Prostate gland (tissue), 2 donors: ENCODE results near the gene LIMS2.

Experiments used
- POLR2A ChIP-seq: fragments of 450-650 bp; IDR thresholded peaks from one replicate; pipeline ENCODE4 v1.6.1; 2016; ENCODE audit warnings: antibody characterized with exemption, mild to moderate bottlenecking
- TF ChIP-seq, protein P1 (sequence below), 4 experiments: fragments of 200-600 bp in 2 of 4; fragments of 450-650 bp in 2 of 4; sonication (generic) in 2 of 4; IDR thresholded peaks; 1 replicate in 3 of 4; 2 replicates in 1 of 4; pipeline ENCODE4 v1.5.1; 2016 to 2019; ENCODE audit warnings: antibody characterized with exemption in 4 of 4, mild to moderate bottlenecking in 2 of 4, moderate library complexity in 2 of 4

DNA sequence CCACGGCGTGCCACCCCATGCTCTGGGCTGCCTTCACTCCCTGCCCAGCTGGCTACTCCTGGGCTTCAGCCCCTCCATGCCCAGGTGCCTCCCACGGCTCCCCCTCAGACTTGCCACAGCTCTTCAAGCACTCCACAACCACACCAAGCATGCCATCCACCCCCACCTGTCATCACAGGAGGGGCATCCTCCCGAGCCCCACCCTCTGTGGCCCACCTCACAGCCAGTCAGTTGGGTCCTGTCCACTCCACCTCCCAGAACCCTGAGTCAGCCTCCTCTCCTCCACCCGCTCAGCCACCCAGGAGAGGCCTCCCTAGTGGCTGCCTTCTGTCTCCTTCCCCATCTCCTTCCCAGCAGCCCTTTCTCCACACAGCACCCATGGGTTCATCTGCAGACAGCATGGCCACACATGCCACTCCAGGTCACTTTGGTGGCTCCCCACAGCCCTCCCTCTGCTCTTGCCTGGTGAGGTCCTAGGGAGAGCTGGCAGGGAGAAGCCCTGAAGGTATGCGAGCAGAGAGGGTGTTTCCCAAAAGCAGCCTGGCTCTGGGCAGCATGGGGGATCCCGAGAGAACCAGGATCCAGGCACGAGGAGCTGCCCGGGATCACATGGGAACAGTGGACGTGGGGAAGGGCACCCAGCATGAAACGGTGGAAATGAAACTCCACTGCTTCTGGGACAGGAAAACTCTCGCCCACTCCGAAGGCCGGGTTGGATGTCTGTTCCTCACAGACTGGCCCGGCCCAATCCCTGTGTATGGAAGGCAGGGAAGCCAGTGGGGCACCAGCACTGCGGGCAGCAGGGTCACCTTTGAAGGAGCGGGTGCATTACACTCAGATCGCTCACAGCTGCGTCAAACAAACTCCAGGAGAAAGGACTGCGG lies 2.7 kb downstream of the LIMS2 start:
- TF ChIP-seq, protein P1, sequence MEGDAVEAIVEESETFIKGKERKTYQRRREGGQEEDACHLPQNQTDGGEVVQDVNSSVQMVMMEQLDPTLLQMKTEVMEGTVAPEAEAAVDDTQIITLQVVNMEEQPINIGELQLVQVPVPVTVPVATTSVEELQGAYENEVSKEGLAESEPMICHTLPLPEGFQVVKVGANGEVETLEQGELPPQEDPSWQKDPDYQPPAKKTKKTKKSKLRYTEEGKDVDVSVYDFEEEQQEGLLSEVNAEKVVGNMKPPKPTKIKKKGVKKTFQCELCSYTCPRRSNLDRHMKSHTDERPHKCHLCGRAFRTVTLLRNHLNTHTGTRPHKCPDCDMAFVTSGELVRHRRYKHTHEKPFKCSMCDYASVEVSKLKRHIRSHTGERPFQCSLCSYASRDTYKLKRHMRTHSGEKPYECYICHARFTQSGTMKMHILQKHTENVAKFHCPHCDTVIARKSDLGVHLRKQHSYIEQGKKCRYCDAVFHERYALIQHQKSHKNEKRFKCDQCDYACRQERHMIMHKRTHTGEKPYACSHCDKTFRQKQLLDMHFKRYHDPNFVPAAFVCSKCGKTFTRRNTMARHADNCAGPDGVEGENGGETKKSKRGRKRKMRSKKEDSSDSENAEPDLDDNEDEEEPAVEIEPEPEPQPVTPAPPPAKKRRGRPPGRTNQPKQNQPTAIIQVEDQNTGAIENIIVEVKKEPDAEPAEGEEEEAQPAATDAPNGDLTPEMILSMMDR (IDR thresholded peaks at IDR 0.05): no peak
- TF ChIP-seq POLR2A: no peak
